Activated CD8-positive, alpha-beta memory T cell treated with anti-CD3 and anti-CD28 coated beads, Interleukin-2, amount 10 ng/mL, durations not matched to agents 7 days and 5 days (primary cell): Measurements from ENCODE around the gene AP5Z1. TPM values are rescaled to one million over a fixed set of nuclear protein-coding genes. Genes with fewer than 3 reads are reported as not detected.

Experiments
- ATAC-seq: fragments of 150-1000 bp; cut with Tn5 transposase; one replicate; pipeline ENCODE4 v1.10.0; 2021; ENCODE audit warnings: moderate library complexity
- CTCF ChIA-PET: fragments of 350-600 bp; sonication (Branson Sonifier 250); formaldehyde crosslinking; loops from one replicate; lab custom pipeline; 2021; ENCODE audit warnings: antibody characterized with exemption; lab: Charles Lee
- DNase-seq: peaks from one replicate; pipeline ENCODE4 v3.0.0-alpha.2; 2020
- H3K27ac Mint-ChIP-seq: one replicate; pipeline ENCODE4 v1.8.0; 2021; ENCODE audit warnings: mild to moderate bottlenecking, mixed read lengths
- H3K27me3 Mint-ChIP-seq: one replicate; pipeline ENCODE4 v1.8.0; 2021; ENCODE audit warnings: mixed read lengths
- H3K36me3 Mint-ChIP-seq: one replicate; pipeline ENCODE4 v1.8.0; 2021; ENCODE audit warnings: mild to moderate bottlenecking, mixed read lengths
- H3K4me1 Mint-ChIP-seq: one replicate; pipeline ENCODE4 v1.8.0; 2021; ENCODE audit warnings: mixed read lengths
- H3K4me3 Mint-ChIP-seq: one replicate; pipeline ENCODE4 v1.8.0; 2021; ENCODE audit warnings: mild to moderate bottlenecking, moderate library complexity, mixed read lengths
- H3K9me3 Mint-ChIP-seq: one replicate; pipeline ENCODE4 v1.8.0; 2022; ENCODE audit warnings: low read depth, mixed read lengths
- total RNA-seq, 2 experiments: library from RNA; stranded (reverse); gene quantifications; one replicate each; pipeline ENCODE4 v1.2.3, GENCODE V29; 2021

The AP5Z1 gene
- total RNA-seq, 2 experiments from 2014 or later = 51.2 to 57.5 TPM

GRCh38 chr7:4749798-4750197 lies 25.6 kb upstream of the AP5Z1 start:
- no peak for DNase-seq
- H3K9me3 Mint-ChIP-seq = no peaks in the 10 kb centered on the region
- ATAC-seq = no peak
- no peak overlapping the region for H3K27ac Mint-ChIP-seq
- H3K27me3 Mint-ChIP-seq = no peaks in the 10 kb centered on the region
- no peak overlapping the region for H3K4me3 Mint-ChIP-seq
- H3K4me1 Mint-ChIP-seq = peaks cover 37% of the 10 kb centered on the region
- CTCF ChIA-PET = interaction anchor here (0.9 kb wide), 1 partner anchor 108 kb away, joined by 4 read pairs; no protein-coding TSS in a partner anchor
- H3K36me3 Mint-ChIP-seq = peaks cover 9% of the 10 kb centered on the region

DNA sequence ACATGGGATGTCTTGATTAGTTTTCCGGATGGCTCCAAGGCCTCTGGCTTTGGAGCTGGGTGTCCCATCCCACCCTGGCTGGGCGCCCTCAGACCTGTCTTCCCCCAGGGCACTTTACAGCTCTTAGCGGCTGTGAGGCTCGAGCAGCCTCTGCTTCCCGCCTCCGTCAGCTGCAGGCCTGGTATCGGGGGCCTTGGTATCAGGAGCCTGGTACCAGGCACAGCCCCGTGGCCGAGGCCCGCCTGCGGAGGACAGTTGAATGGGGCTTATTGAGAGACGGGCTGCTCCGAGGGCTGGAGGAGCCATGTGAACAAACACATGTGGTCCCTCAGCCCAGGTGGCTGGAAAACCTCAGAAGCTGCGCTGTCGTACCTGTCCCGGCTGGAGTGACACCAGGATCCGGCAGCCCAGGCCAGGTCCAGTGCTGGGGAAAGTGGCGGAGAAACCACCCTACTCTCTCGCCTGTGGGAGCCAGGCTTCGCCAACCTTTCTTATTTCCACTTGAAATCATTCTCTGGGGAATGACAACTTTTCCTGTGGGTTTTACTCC lies 23.9 kb upstream of the AP5Z1 start:
- DNase-seq (no peak), ATAC-seq (no peak)
- H3K4me1 Mint-ChIP-seq = peaks cover 26% of the 10 kb centered on the region
- no peak overlapping the region for H3K4me3 Mint-ChIP-seq
- H3K27ac Mint-ChIP-seq = no peak overlapping the region
- H3K27me3 Mint-ChIP-seq = no peaks in the 10 kb centered on the region
- H3K36me3 Mint-ChIP-seq = peaks cover 15% of the 10 kb centered on the region
- CTCF ChIA-PET = interaction anchor here (1.0 kb wide), 2 partner anchors 27 to 110 kb away, joined by 3 to 4 read pairs; no protein-coding TSS in a partner anchor
- H3K9me3 Mint-ChIP-seq = no peaks in the 10 kb centered on the region

DNA sequence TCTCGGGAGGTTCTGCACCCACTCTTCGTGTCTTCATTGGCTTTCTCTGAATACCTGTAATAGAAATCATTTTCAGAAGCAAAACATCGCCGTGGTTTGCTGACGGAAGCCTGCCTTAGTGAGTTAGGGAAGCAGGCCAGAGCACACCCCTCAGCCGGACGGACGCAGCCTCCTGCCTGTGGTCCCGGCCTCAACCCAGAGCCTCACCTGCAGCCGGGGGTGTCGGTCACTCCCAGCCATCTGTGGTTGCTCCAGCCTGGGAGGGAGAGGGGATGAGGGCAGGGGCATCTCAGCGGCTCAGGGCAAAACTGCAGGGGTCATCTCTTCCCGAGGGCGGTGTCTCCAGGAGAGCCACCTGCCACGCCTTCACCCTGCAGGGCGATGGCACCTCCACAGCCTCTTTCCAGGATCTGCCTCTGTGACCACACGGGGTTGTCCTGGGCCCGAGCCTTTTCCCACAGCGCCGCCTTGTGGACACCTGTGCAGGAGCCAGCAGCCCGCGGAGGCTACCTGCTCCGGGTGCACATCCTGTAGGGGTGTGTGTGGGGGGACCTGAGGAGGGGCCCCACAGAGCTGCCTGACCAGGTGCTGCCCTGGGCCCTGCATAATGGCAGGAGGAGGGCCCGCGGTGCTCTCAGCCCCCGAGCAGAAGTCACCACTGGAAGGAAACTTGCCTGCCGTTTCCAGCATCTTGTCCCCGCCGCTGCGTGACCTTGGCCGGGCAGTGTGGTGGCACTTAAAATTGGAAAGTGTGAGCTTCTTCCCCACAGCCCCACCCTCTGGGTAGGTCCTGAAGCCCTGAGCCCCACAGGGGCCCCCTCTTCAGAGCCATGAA lies 21.6 kb upstream of the AP5Z1 start:
- CTCF ChIA-PET = interaction anchor here (0.9 to 2.4 kb wide), 7 partner anchors 9 to 144 kb away, joined by 3 to 14 read pairs (median 5); partner anchors contain the start of gene AP5Z1
- peaks cover 8% of the 10 kb centered on the region for H3K36me3 Mint-ChIP-seq

DNA sequence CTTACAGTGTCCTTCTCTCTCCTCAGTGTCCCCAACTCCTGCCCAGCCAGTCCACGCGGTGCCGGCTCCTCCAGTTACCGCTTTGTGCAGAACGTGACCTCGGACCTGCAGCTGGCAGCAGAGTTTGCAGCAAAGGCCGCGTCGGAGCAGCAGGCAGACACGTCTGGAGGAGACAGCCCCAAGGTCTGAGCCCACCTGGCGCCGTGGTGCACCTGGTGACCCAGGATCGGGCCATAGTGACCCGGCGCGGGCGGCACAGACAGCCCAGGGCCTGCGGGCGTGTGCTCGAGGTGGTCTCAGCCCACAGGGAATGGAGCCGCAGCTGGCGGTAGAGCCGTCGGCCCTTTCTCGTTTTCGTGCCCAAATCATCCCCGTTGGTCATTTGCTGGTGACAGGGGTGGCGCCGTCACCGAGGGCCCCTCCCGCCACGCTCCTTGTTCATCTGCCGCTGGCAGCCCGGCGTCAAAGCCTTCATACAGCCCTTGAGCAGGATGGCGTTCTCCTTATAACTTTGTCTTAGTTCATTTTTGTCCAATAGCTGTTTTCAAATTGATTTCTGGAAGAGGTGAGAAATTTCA lies 20.9 kb upstream of the AP5Z1 start:
- no peak overlapping the region for H3K4me3 Mint-ChIP-seq
- peaks cover 14% of the 10 kb centered on the region for H3K4me1 Mint-ChIP-seq
- no peaks in the 10 kb centered on the region for H3K27me3 Mint-ChIP-seq
- H3K27ac Mint-ChIP-seq = no peak overlapping the region
- DNase-seq (no peak), ATAC-seq (no peak)
- H3K36me3 Mint-ChIP-seq = peaks cover 8% of the 10 kb centered on the region
- CTCF ChIA-PET = interaction anchor here (0.9 to 2.4 kb wide), 6 partner anchors 8 to 144 kb away, joined by 3 to 14 read pairs (median 6); partner anchors contain the start of gene AP5Z1
- no peaks in the 10 kb centered on the region for H3K9me3 Mint-ChIP-seq

More for the DNA sequence above, 21.6 kb upstream of the AP5Z1 start:
- Mint-ChIP-seq H3K4me1 (peaks cover 14% of the 10 kb centered on the region), H3K27me3 (no peaks in the 10 kb centered on the region), H3K4me3 (no peak overlapping the region), H3K9me3 (no peaks in the 10 kb centered on the region), H3K27ac (no peak overlapping the region)
- DNase-seq (peak; percentile 87), ATAC-seq (peak; percentile 96)

DNA sequence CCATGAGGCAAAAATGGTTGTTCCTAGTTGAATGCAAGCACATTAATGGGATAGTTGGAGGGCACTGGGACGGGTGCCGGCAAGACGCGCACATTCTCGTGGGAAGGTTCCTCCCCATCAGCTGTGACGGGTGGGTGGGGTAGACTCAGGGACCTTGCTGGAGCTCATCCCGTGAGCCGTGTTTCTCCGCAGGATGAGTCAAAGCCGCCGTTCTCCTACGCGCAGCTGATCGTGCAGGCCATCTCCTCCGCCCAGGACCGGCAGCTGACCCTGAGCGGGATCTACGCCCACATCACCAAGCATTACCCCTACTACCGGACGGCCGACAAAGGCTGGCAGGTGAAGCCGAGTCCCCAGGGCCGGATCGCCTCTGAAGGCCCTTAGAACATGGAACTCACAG lies 20.4 kb upstream of the AP5Z1 start:
- H3K36me3 Mint-ChIP-seq = peaks cover 8% of the 10 kb centered on the region

DNA sequence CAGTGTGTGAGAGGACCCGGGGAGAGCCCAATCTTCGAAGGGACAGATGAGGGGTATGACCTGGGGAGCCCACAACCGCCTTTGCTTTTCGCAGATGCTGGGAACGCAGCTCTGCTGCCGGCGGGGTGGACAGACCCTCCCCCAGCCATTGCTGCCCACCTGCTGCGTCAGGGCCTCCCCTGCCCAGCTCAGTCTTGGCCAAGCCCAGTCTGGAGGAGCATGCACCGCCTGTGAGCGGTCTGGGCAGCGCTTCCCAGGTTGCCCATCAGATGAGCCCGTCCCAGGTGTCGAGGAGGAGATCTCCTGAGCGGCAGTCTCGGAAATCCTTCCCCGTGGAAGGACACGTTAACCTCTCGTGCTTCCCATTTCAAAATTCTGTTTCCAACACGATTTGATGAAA lies 17.3 kb upstream of the AP5Z1 start:
- no peaks in the 10 kb centered on the region for H3K9me3 Mint-ChIP-seq
- CTCF ChIA-PET = interaction anchor here (1.2 kb wide), 1 partner anchor 75 kb away, joined by 3 read pairs; no protein-coding TSS in a partner anchor
- H3K4me3 Mint-ChIP-seq = no peak overlapping the region
- no peak overlapping the region for H3K27ac Mint-ChIP-seq
- peaks cover 14% of the 10 kb centered on the region for H3K36me3 Mint-ChIP-seq
- ATAC-seq (no peak), DNase-seq (no peak)
- peaks cover 8% of the 10 kb centered on the region for H3K4me1 Mint-ChIP-seq
- no peaks in the 10 kb centered on the region for H3K27me3 Mint-ChIP-seq

More for the DNA sequence above, 20.4 kb upstream of the AP5Z1 start:
- no peak overlapping the region for H3K4me3 Mint-ChIP-seq
- CTCF ChIA-PET = interaction anchor here (1.3 to 2.4 kb wide), 4 partner anchors 10 to 144 kb away, joined by 5 to 14 read pairs (median 8); partner anchors contain the start of gene AP5Z1
- ATAC-seq (no peak), DNase-seq (no peak)
- H3K27ac Mint-ChIP-seq = no peak overlapping the region
- no peaks in the 10 kb centered on the region for H3K9me3 Mint-ChIP-seq
- peaks cover 14% of the 10 kb centered on the region for H3K4me1 Mint-ChIP-seq
- no peaks in the 10 kb centered on the region for H3K27me3 Mint-ChIP-seq

DNA sequence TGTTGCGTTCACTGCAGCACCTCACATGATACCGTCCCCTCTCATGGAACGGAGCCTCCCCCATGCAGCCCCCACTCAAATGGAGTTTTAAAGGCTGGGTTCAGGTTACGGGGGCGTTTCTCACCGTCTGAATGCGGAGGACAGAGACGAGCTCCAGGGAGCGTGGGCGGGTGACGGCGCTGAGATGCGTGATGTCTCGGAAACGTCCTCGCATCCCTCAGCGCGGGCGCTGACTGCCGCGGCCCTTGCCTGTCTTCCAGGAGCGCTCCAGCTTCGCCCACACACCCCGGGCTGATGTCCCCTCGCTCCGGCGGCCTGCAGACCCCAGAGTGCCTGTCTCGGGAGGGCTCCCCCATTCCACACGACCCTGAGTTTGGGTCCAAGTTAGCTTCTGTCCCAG lies 16.6 kb upstream of the AP5Z1 start:
- Mint-ChIP-seq H3K27me3 (no peaks in the 10 kb centered on the region), H3K4me1 (peaks cover 1% of the 10 kb centered on the region), H3K36me3 (peaks cover 14% of the 10 kb centered on the region), H3K4me3 (no peak overlapping the region), H3K9me3 (no peaks in the 10 kb centered on the region), H3K27ac (no peak overlapping the region)
- ATAC-seq = no peak
- CTCF ChIA-PET = interaction anchor here (1.2 kb wide), 1 partner anchor 75 kb away, joined by 3 read pairs; no protein-coding TSS in a partner anchor
- DNase-seq = no peak

DNA sequence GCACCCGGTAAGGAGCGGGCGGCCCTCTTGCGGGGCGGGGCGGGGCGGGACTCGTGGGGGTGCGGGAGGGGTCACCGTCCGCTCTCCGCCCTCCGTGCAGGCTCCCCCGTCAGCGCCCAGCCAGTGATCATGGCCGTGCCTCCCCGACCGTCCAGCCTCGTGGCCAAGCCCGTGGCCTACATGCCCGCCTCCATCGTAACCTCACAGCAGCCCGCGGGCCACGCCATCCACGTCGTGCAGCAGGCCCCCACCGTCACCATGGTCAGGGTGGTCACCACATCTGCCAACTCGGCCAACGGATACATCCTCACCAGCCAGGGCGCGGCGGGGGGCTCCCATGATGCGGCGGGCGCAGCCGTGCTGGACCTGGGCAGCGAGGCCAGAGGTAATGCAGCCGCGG lies 16.2 kb upstream of the AP5Z1 start:
- DNase-seq (no peak), ATAC-seq (no peak)
- Mint-ChIP-seq H3K27me3 (no peaks in the 10 kb centered on the region), H3K9me3 (no peaks in the 10 kb centered on the region), H3K27ac (no peak overlapping the region), H3K4me3 (no peak overlapping the region), H3K4me1 (no peaks in the 10 kb centered on the region), H3K36me3 (peaks cover 14% of the 10 kb centered on the region)
- CTCF ChIA-PET = no interaction called here

DNA sequence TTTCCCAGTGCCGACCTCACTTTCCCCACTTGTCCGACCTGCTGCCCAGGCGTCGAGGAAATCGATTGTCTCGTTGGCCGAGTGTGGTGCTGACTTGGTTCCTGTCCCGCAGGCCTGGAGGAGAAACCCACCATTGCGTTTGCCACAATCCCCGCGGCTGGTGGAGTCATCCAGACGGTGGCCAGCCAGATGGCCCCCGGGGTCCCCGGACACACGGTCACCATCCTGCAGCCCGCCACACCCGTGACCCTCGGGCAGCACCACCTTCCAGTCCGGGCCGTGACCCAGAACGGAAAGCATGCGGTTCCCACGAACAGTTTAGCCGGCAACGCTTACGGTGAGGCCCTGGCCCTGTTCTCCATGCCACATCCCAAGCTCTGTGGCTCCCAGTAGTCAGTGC lies 14.5 kb upstream of the AP5Z1 start:
- no peaks in the 10 kb centered on the region for H3K4me1 Mint-ChIP-seq
- CTCF ChIA-PET = no interaction called here
- DNase-seq (no peak), ATAC-seq (no peak)
- H3K4me3 Mint-ChIP-seq = no peak overlapping the region
- H3K36me3 Mint-ChIP-seq = peaks cover 7% of the 10 kb centered on the region
- H3K27ac Mint-ChIP-seq = no peak overlapping the region
- no peaks in the 10 kb centered on the region for H3K9me3 Mint-ChIP-seq
- no peaks in the 10 kb centered on the region for H3K27me3 Mint-ChIP-seq

- no peaks in the 10 kb centered on the region for H3K27me3 Mint-ChIP-seq
- H3K4me3 Mint-ChIP-seq = no peak overlapping the region
- no peak overlapping the region for H3K27ac Mint-ChIP-seq
- CTCF ChIA-PET = interaction anchor here (1.0 kb wide), 1 partner anchor 8 kb away, joined by 4 read pairs; no protein-coding TSS in a partner anchor
- DNase-seq (no peak), ATAC-seq (no peak)
- H3K4me1 Mint-ChIP-seq = no peaks in the 10 kb centered on the region
- peaks cover 6% of the 10 kb centered on the region for H3K36me3 Mint-ChIP-seq
- no peaks in the 10 kb centered on the region for H3K9me3 Mint-ChIP-seq
These were observed 13.0 kb upstream of the AP5Z1 start for GRCh38 chr7:4762121-4763055.

DNA sequence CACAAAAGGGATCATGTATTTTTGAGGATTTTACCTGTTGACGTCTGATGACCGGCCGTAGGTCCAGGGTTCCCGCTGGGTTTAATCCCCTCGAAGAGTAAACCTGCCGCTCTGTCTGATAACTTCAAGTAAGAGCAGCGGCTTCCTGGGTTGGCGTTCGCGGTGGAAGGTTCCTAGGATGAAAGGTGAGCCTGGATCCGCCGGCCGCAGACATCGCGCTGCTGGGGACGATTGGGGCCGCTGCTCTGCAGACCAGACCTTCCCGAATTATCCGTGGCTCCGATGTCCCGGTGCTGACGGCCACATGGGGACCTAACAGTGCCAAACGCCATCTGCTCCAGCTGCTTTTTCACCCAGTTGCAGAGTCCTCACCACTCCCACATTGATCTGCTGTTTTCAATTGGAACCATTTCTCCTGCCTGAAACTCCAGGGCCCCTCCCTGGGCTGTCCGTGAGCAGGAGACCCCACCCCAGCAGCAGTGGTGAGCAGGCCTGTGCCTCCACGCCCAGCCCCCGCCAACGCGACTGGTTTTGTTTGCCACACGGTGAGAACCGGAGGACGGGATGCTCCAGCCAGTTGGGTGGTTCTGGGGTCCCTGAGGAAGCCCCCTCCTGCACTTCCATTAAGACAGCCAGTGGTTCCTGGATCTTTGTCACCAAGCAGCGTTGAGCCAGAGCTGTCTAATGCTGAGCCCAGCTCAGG lies 12.2 kb upstream of the AP5Z1 start:
- ATAC-seq (no peak), DNase-seq (no peak)
- Mint-ChIP-seq H3K9me3 (no peaks in the 10 kb centered on the region), H3K4me1 (no peaks in the 10 kb centered on the region), H3K27ac (no peak overlapping the region), H3K36me3 (peaks cover 6% of the 10 kb centered on the region), H3K4me3 (no peak overlapping the region), H3K27me3 (no peaks in the 10 kb centered on the region)
- CTCF ChIA-PET = interaction anchor here (1.0 kb wide), 1 partner anchor 9 kb away, joined by 4 read pairs; no protein-coding TSS in a partner anchor

DNA sequence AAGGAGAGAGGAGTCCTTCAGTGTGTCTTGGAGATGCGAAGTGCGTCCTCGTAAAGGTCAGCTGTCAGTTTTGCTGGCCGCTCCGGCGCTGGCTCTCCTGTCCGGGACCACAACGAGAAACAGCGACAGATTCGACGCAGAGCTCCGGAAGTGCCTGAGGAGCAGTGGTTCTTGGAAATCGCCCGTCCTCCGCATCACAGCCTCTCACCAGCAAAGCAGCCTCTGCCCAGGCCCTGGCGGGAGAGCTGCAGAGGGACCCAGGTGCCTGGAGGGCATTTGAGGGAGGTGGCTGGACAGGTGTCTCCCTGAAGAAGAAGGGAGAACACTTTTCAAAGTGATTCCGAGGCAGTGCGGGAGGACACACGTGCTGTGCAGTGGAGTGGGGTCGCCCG lies 11.6 kb upstream of the AP5Z1 start:
- peaks cover 6% of the 10 kb centered on the region for H3K36me3 Mint-ChIP-seq
- no peaks in the 10 kb centered on the region for H3K27me3 Mint-ChIP-seq
- CTCF ChIA-PET = no interaction called here
- H3K9me3 Mint-ChIP-seq = no peaks in the 10 kb centered on the region
- H3K27ac Mint-ChIP-seq = no peak overlapping the region
- H3K4me3 Mint-ChIP-seq = no peak overlapping the region
- H3K4me1 Mint-ChIP-seq = no peaks in the 10 kb centered on the region
- ATAC-seq (no peak), DNase-seq (no peak)
